Glutamatergic neuron (in vitro differentiated cells): ENCODE measurements around the gene FXYD5. TPM values are rescaled to one million over a fixed set of nuclear protein-coding genes. Genes with fewer than 3 reads are reported as not detected.

ENCODE experiments used
- DNase-seq: peaks from one replicate; pipeline ENCODE4 v3.0.0; 2022
- H3K27ac Mint-ChIP-seq: one replicate; pipeline ENCODE4 v1.8.0; 2020; ENCODE audit warnings: mild to moderate bottlenecking, mixed read lengths, inconsistent platforms; ENCODE audit not compliant: unreplicated experiment
- H3K27me3 Mint-ChIP-seq: one replicate; pipeline ENCODE4 v1.8.0; 2020; ENCODE audit warnings: mild to moderate bottlenecking, moderate library complexity, mixed read lengths, inconsistent platforms; ENCODE audit not compliant: unreplicated experiment
- H3K36me3 Mint-ChIP-seq: one replicate; pipeline ENCODE4 v1.8.0; 2020; ENCODE audit warnings: mild to moderate bottlenecking, mixed read lengths, inconsistent platforms; ENCODE audit not compliant: unreplicated experiment
- H3K4me1 Mint-ChIP-seq: one replicate; pipeline ENCODE4 v1.8.0; 2020; ENCODE audit warnings: mild to moderate bottlenecking, low read depth, mixed read lengths, inconsistent platforms; ENCODE audit not compliant: unreplicated experiment
- H3K4me3 Mint-ChIP-seq: one replicate; pipeline ENCODE4 v1.8.0; 2020; ENCODE audit warnings: mild to moderate bottlenecking, mixed read lengths, inconsistent platforms; ENCODE audit not compliant: unreplicated experiment
- H3K9me3 Mint-ChIP-seq: one replicate; pipeline ENCODE4 v1.8.0; 2020; ENCODE audit warnings: mild to moderate bottlenecking, moderate library complexity, mixed read lengths, inconsistent platforms; ENCODE audit not compliant: unreplicated experiment
- CTCF ChIP-seq: fragments of 200-600 bp; sonication (generic); IDR thresholded peaks from one replicate; pipeline ENCODE4 v1.5.0; 2021; ENCODE audit not compliant: partially characterized antibody, unreplicated experiment
- total RNA-seq: library from RNA; stranded (reverse); fragmentation: NEBNext Ultra II Directional; extraction: Animal tissue kit (Norgen Biotek cat#: 25700); gene quantifications from one replicate; pipeline ENCODE4 v1.2.1, GENCODE V29; 2021; ENCODE audit not compliant: unreplicated experiment

FXYD5 gene
- total RNA-seq, 1 donor from 2014 or later = 5.3 TPM

DNA sequence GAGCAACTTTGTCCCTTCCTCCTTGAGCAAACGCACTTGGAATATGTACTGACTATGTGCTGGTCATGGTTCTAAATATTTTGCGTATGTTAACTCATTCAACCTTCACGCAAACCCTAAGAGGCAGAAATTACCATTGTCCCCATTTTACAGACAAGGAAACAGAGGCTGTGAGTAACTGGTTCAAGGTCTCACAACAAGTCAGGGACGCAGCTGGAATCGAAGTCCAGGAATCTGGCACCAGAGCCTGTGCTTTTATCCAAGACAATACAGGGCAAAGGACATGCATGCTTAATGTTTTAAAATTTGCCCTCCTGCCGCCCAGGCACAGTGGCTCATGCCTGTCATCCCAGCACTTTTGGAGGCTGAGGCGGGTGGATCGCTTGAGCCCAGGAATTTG lies 5.1 kb downstream of the FXYD5 start:
- Mint-ChIP-seq H3K27me3 (peaks cover 6% of the 10 kb centered on the region), H3K4me1 (no peaks in the 10 kb centered on the region), H3K36me3 (peaks cover 4% of the 10 kb centered on the region), H3K9me3 (no peaks in the 10 kb centered on the region), H3K4me3 (no peak overlapping the region), H3K27ac (no peak overlapping the region)
- DNase-seq = no peak
- no peak for TF ChIP-seq CTCF

DNA sequence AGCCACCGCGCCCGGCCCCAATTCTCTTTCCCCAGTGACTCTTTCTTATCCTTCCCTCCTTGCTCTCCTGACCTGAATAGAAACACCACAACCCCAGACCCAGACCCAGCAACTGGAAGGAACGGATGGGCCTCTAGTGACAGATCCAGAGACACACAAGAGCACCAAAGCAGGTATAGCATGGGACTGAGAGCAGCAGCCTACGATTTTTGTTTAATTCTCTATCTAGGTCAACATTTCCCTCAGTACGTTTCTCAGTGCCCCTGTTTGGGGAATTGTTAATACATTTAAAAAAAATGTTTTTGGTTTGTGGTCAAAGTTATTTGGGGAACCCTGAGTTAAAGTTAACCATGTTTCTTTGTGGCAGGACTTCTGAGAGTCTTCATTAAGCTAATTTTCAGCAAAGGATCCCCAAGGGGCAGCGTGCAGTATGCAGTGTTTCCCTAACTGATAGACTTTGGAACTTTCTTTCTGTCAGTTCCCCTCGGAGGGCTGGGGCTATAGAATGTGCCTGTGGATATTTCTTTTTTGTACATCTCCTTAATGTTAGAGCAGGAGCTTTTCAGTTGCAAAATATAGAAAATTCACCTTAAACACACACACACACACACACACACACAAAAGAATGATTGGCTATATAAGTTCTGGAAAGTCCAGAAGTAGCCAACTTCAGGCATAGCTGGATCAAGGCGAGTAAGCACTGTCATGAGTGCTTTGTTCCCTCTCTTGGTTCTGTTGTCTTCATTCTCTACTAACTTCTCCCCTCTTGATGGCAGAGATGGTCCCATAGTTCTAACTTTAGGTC lies 6.3 kb downstream of the FXYD5 start:
- Mint-ChIP-seq H3K27me3 (peaks cover 2% of the 10 kb centered on the region), H3K4me1 (no peaks in the 10 kb centered on the region), H3K36me3 (peaks cover 9% of the 10 kb centered on the region), H3K4me3 (no peak overlapping the region), H3K9me3 (no peaks in the 10 kb centered on the region), H3K27ac (no peak overlapping the region)
- no peak for TF ChIP-seq CTCF
- no peak for DNase-seq

DNA sequence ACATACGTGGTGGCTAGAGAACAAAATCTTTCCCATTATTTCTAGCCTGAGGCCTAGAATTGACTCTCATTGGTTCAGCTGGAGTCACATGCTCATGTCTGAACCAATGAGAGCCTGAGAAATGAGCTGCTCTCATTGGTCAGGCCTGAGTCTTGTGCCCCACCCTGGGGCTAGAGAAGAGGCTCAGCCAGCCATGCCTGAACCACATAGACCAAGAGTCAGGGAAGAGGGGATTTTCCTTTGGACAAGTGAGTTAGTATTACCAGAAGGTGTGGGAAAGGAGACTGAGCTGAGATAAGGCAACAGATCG lies 6.9 kb downstream of the FXYD5 start:
- Mint-ChIP-seq H3K27ac (no peak overlapping the region), H3K4me3 (no peak overlapping the region), H3K27me3 (peaks cover under 1% of the 10 kb centered on the region), H3K36me3 (peaks cover 14% of the 10 kb centered on the region), H3K4me1 (no peaks in the 10 kb centered on the region), H3K9me3 (no peaks in the 10 kb centered on the region)
- DNase-seq = no peak
- TF ChIP-seq CTCF = no peak

- peaks cover 19% of the 10 kb centered on the region for H3K36me3 Mint-ChIP-seq
These were observed 8.2 kb downstream of the FXYD5 start for GRCh38 chr19:35162471-35163326.

More at GRCh38 chr19:35162471-35163326, 8.2 kb downstream of the FXYD5 start:
- no peak for DNase-seq
- H3K9me3 Mint-ChIP-seq = peaks cover 2% of the 10 kb centered on the region
- no peaks in the 10 kb centered on the region for H3K27me3 Mint-ChIP-seq
- H3K4me1 Mint-ChIP-seq = no peaks in the 10 kb centered on the region
- TF ChIP-seq CTCF = no peak
- no peak overlapping the region for H3K27ac Mint-ChIP-seq
- no peak overlapping the region for H3K4me3 Mint-ChIP-seq
